CD8-positive, alpha-beta memory T cell (primary cell): ENCODE data around the gene RAI1. TPM values are rescaled to one million over a fixed set of nuclear protein-coding genes. Genes with fewer than 3 reads are reported as not detected.

Experiments used
- CTCF ChIA-PET: fragments of 350-600 bp; sonication (Branson Sonifier 250); formaldehyde crosslinking; loops from one replicate; lab custom pipeline; 2021; ENCODE audit warnings: antibody characterized with exemption; lab: Charles Lee
- POLR2A ChIA-PET: fragments of 350-600 bp; sonication (Branson Sonifier 250); formaldehyde crosslinking; loops from one replicate; lab custom pipeline; 2021; ENCODE audit warnings: antibody characterized with exemption; lab: Charles Lee
- DNase-seq, 5 donors: peaks; one replicate each; pipeline versions ENCODE4 v3.0.0 to v3.0.0-alpha.2; 2020 to 2022; ENCODE audit warnings: mixed read lengths in 1 of 5
- H3K27ac ChIP-seq: one replicate; pipeline ENCODE4 v1.7.0; 2013; ENCODE audit warnings: low read depth, mild to moderate bottlenecking, low read length, moderate library complexity
- H3K27me3 ChIP-seq: 2 replicates; pipeline ENCODE4 v1.7.0; 2013; ENCODE audit warnings: low read length, mild to moderate bottlenecking; ENCODE audit not compliant: insufficient read depth, poor library complexity, severe bottlenecking
- H3K36me3 ChIP-seq: 2 replicates; pipeline ENCODE4 v1.7.0; 2013; ENCODE audit warnings: mild to moderate bottlenecking, low read length, moderate library complexity; ENCODE audit not compliant: insufficient read depth
- H3K4me1 ChIP-seq: 2 replicates; pipeline ENCODE4 v1.7.0; 2013; ENCODE audit warnings: mild to moderate bottlenecking, low read length, moderate library complexity; ENCODE audit not compliant: insufficient read depth
- H3K4me3 ChIP-seq: 2 replicates; pipeline ENCODE4 v1.7.0; 2013; ENCODE audit warnings: mild to moderate bottlenecking, low read length
- H3K9me3 ChIP-seq: 2 replicates; pipeline ENCODE4 v1.7.0; 2013; ENCODE audit warnings: mild to moderate bottlenecking, low read length
- H3K27ac Mint-ChIP-seq, 8 donors: one replicate each; pipeline ENCODE4 v1.8.0; 2020 to 2021; ENCODE audit warnings: mixed read lengths in 8 of 8, mild to moderate bottlenecking in 6 of 8, inconsistent platforms in 3 of 8, moderate library complexity in 3 of 8
- H3K27me3 Mint-ChIP-seq, 2 donors: one replicate each; pipeline ENCODE4 v1.8.0; 2020 to 2021; ENCODE audit warnings: mixed read lengths in 2 of 2, mild to moderate bottlenecking in 1 of 2, moderate library complexity in 1 of 2
- H3K36me3 Mint-ChIP-seq, 3 donors: one replicate each; pipeline ENCODE4 v1.8.0; 2020 to 2021; ENCODE audit warnings: mixed read lengths in 3 of 3, inconsistent platforms in 1 of 3, mild to moderate bottlenecking in 1 of 3
- H3K4me1 Mint-ChIP-seq, 3 donors: one replicate each; pipeline ENCODE4 v1.8.0; 2020 to 2021; ENCODE audit warnings: mixed read lengths in 3 of 3, inconsistent platforms in 1 of 3, mild to moderate bottlenecking in 1 of 3
- H3K4me3 Mint-ChIP-seq, 7 donors: one replicate each; pipeline ENCODE4 v1.8.0; 2020 to 2021; ENCODE audit warnings: mixed read lengths in 7 of 7, mild to moderate bottlenecking in 6 of 7, moderate library complexity in 4 of 7, inconsistent platforms in 2 of 7
- H3K9me3 Mint-ChIP-seq, 5 donors: one replicate each; pipeline ENCODE4 v1.8.0; 2020 to 2022; ENCODE audit warnings: mixed read lengths in 5 of 5, mild to moderate bottlenecking in 3 of 5, moderate library complexity in 2 of 5, inconsistent platforms in 1 of 5
- polyA plus RNA-seq: library from polyadenylated mRNA; unstranded; fragments of 300-500 nt; fragmentation: Illumina TruSeq; gene quantifications from one replicate; pipeline ENCODE4 v1.2.3, GENCODE V29; 2021
- total RNA-seq, 2 experiments: library from RNA; stranded (reverse); gene quantifications; one replicate each; pipeline ENCODE4 v1.2.3, GENCODE V29; 2021

RAI1 gene
- total and polyA plus RNA-seq, 3 experiments from 2014 or later: 5.6 to 20.2 (median 19.7) TPM

- H3K27me3 ChIP-seq: no peaks in the 10 kb centered on the region
- H3K9me3 Mint-ChIP-seq: no peaks in the 10 kb centered on the region
- ChIA-PET POLR2A (no interaction called here), CTCF (interaction anchor here (1.2 kb wide), 1 partner anchor 161 kb away, joined by 3 read pairs; no protein-coding TSS in a partner anchor)
- H3K4me3 ChIP-seq: no peak overlapping the region
- H3K36me3 ChIP-seq: no peaks in the 10 kb centered on the region
- H3K9me3 ChIP-seq: no peaks in the 10 kb centered on the region
- no peak overlapping the region for H3K4me3 Mint-ChIP-seq
- peaks cover 17% of the 10 kb centered on the region for H3K4me1 ChIP-seq
- peaks cover 25 to 48% (median 33%) of the 10 kb centered on the region in 3 donors for H3K4me1 Mint-ChIP-seq
- no peaks in the 10 kb centered on the region for H3K27me3 Mint-ChIP-seq
- H3K27ac Mint-ChIP-seq: peak overlapping the region in 1 of 8 donors; percentile 79
- H3K27ac ChIP-seq: no peak overlapping the region
- H3K36me3 Mint-ChIP-seq: peaks cover 0 to 6% (median 0%) of the 10 kb centered on the region in 3 donors
- no peak for DNase-seq
These were observed 17.7 kb downstream of the RAI1 start for GRCh38 chr17:17698869-17699351.

GRCh38 chr17:17699491-17699890, 18.2 kb downstream of the RAI1 start:
- Histone ChIP-seq H3K4me3 (no peak overlapping the region), H3K27ac (no peak overlapping the region), H3K36me3 (no peaks in the 10 kb centered on the region), H3K9me3 (no peaks in the 10 kb centered on the region), H3K27me3 (no peaks in the 10 kb centered on the region), H3K4me1 (peaks cover 13% of the 10 kb centered on the region)
- DNase-seq: no peak
- Mint-ChIP-seq H3K27ac (peak overlapping the region in 2 of 8 donors; percentile 27 to 43), H3K27me3 (no peaks in the 10 kb centered on the region), H3K4me3 (no peak overlapping the region), H3K4me1 (peaks cover 20 to 45% (median 28%) of the 10 kb centered on the region in 3 donors), H3K9me3 (no peaks in the 10 kb centered on the region), H3K36me3 (peaks cover 0 to 6% (median 0%) of the 10 kb centered on the region in 3 donors)
- CTCF ChIA-PET: interaction anchor here (0.7 to 1.0 kb wide), 2 partner anchors 8 to 15 kb away, joined by 3 read pairs; no protein-coding TSS in a partner anchor
- POLR2A ChIA-PET: no interaction called here

- POLR2A ChIA-PET: no interaction called here
- Histone ChIP-seq H3K27me3 (no peaks in the 10 kb centered on the region), H3K4me1 (peaks cover 10% of the 10 kb centered on the region), H3K27ac (no peak overlapping the region), H3K4me3 (no peak overlapping the region), H3K9me3 (no peaks in the 10 kb centered on the region), H3K36me3 (no peaks in the 10 kb centered on the region)
- Mint-ChIP-seq H3K4me1 (peaks cover 18 to 38% (median 26%) of the 10 kb centered on the region in 3 donors), H3K27me3 (no peaks in the 10 kb centered on the region), H3K9me3 (no peaks in the 10 kb centered on the region), H3K36me3 (peaks cover 0 to 8% (median 0%) of the 10 kb centered on the region in 3 donors), H3K27ac (no peak overlapping the region), H3K4me3 (no peak overlapping the region)
- DNase-seq: no peak
- CTCF ChIA-PET: interaction anchor here (0.7 to 1.0 kb wide), 2 partner anchors 7 to 14 kb away, joined by 3 read pairs; no protein-coding TSS in a partner anchor
These were observed 19.2 kb downstream of the RAI1 start for GRCh38 chr17:17700251-17700969.

- Mint-ChIP-seq H3K27me3 (no peaks in the 10 kb centered on the region), H3K4me3 (no peak overlapping the region), H3K36me3 (peaks cover 0 to 8% (median 2%) of the 10 kb centered on the region in 3 donors), H3K27ac (peak overlapping the region in 1 of 8 donors; percentile 90), H3K9me3 (no peaks in the 10 kb centered on the region), H3K4me1 (peaks cover 12 to 33% (median 19%) of the 10 kb centered on the region in 3 donors)
- DNase-seq: no peak
- Histone ChIP-seq H3K9me3 (no peaks in the 10 kb centered on the region), H3K4me3 (no peak overlapping the region), H3K4me1 (peaks cover 3% of the 10 kb centered on the region), H3K27me3 (no peaks in the 10 kb centered on the region), H3K27ac (no peak overlapping the region), H3K36me3 (no peaks in the 10 kb centered on the region)
- POLR2A ChIA-PET: no interaction called here
- CTCF ChIA-PET: no interaction called here
These were observed 19.9 kb downstream of the RAI1 start for GRCh38 chr17:17701112-17701511.

- POLR2A ChIA-PET: no interaction called here
These were observed 20.4 kb downstream of the RAI1 start for GRCh38 chr17:17701658-17702057.

GRCh38 chr17:17702449-17703139, 21.3 kb downstream of the RAI1 start:
- H3K4me1 Mint-ChIP-seq: peaks cover 6 to 20% (median 6%) of the 10 kb centered on the region in 3 donors
- Histone ChIP-seq H3K4me3 (no peak overlapping the region), H3K27me3 (no peaks in the 10 kb centered on the region), H3K27ac (no peak overlapping the region), H3K36me3 (no peaks in the 10 kb centered on the region), H3K9me3 (no peaks in the 10 kb centered on the region), H3K4me1 (no peaks in the 10 kb centered on the region)
- no peaks in the 10 kb centered on the region for H3K27me3 Mint-ChIP-seq
- POLR2A ChIA-PET: no interaction called here
- CTCF ChIA-PET: no interaction called here
- H3K36me3 Mint-ChIP-seq: peaks cover 0 to 8% (median 2%) of the 10 kb centered on the region in 3 donors
- H3K9me3 Mint-ChIP-seq: no peaks in the 10 kb centered on the region
- DNase-seq: no peak
- H3K4me3 Mint-ChIP-seq: no peak overlapping the region
- no peak overlapping the region for H3K27ac Mint-ChIP-seq

More at GRCh38 chr17:17701658-17702057, 20.4 kb downstream of the RAI1 start:
- Mint-ChIP-seq H3K4me1 (peaks cover 9 to 29% (median 14%) of the 10 kb centered on the region in 3 donors), H3K36me3 (peaks cover 0 to 8% (median 2%) of the 10 kb centered on the region in 3 donors), H3K4me3 (no peak overlapping the region), H3K27ac (peak overlapping the region in 1 of 8 donors; percentile 74), H3K9me3 (no peaks in the 10 kb centered on the region), H3K27me3 (no peaks in the 10 kb centered on the region)
- DNase-seq: no peak
- Histone ChIP-seq H3K4me3 (no peak overlapping the region), H3K9me3 (no peaks in the 10 kb centered on the region), H3K27me3 (no peaks in the 10 kb centered on the region), H3K36me3 (no peaks in the 10 kb centered on the region), H3K27ac (no peak overlapping the region), H3K4me1 (no peaks in the 10 kb centered on the region)
- CTCF ChIA-PET: no interaction called here

GRCh38 chr17:17703140-17703919, 22.1 kb downstream of the RAI1 start:
- H3K27ac Mint-ChIP-seq: peak overlapping the region in 1 of 8 donors; percentile 23
- POLR2A ChIA-PET: no interaction called here

More at GRCh38 chr17:17703140-17703919, 22.1 kb downstream of the RAI1 start:
- no peaks in the 10 kb centered on the region for H3K36me3 ChIP-seq
- H3K27ac ChIP-seq: no peak overlapping the region
- no peak overlapping the region for H3K4me3 ChIP-seq
- H3K4me1 ChIP-seq: no peaks in the 10 kb centered on the region
- Mint-ChIP-seq H3K4me1 (peaks cover 4 to 18% (median 6%) of the 10 kb centered on the region in 3 donors), H3K36me3 (peaks cover 0 to 8% (median 2%) of the 10 kb centered on the region in 3 donors), H3K4me3 (no peak overlapping the region), H3K27me3 (no peaks in the 10 kb centered on the region), H3K9me3 (no peaks in the 10 kb centered on the region)
- CTCF ChIA-PET: no interaction called here
- H3K9me3 ChIP-seq: no peaks in the 10 kb centered on the region
- DNase-seq: no peak
- no peaks in the 10 kb centered on the region for H3K27me3 ChIP-seq
